Endothelial cell (in vitro differentiated cells): ENCODE measurements around the gene CDK11A. TPM values are rescaled to one million over a fixed set of nuclear protein-coding genes. Genes with fewer than 3 reads are reported as not detected.
A peak's percentile ranks its signal among the peaks of the same experiment; 100 is the strongest.
"Not testable (repeated sequence)": the region's sequence is repeated elsewhere in the genome, so short reads cannot be mapped to it uniquely, and the experiment has no call there.

Source experiments
- DNase-seq: peaks from one replicate; pipeline ENCODE4 v3.0.0; 2021; ENCODE audit warnings: low spot score
- H3K27ac Mint-ChIP-seq: one replicate; pipeline ENCODE4 v1.8.0; 2021; ENCODE audit warnings: mixed read lengths, inconsistent platforms; ENCODE audit not compliant: unreplicated experiment
- H3K27me3 Mint-ChIP-seq: one replicate; pipeline ENCODE4 v1.8.0; 2021; ENCODE audit warnings: mild to moderate bottlenecking, moderate library complexity, mixed read lengths, inconsistent platforms; ENCODE audit not compliant: unreplicated experiment
- H3K36me3 Mint-ChIP-seq: one replicate; pipeline ENCODE4 v1.8.0; 2021; ENCODE audit warnings: mild to moderate bottlenecking, low read depth, mixed read lengths, inconsistent platforms; ENCODE audit not compliant: unreplicated experiment
- H3K4me1 Mint-ChIP-seq: one replicate; pipeline ENCODE4 v1.8.0; 2021; ENCODE audit warnings: mild to moderate bottlenecking, mixed read lengths, inconsistent platforms; ENCODE audit not compliant: unreplicated experiment
- H3K4me3 Mint-ChIP-seq: one replicate; pipeline ENCODE4 v1.8.0; 2021; ENCODE audit warnings: mild to moderate bottlenecking, mixed read lengths, inconsistent platforms; ENCODE audit not compliant: unreplicated experiment
- H3K9me3 Mint-ChIP-seq: one replicate; pipeline ENCODE4 v1.8.0; 2021; ENCODE audit warnings: mixed read lengths, inconsistent platforms; ENCODE audit not compliant: unreplicated experiment
- CTCF ChIP-seq: fragments of 200-600 bp; sonication (generic); IDR thresholded peaks from one replicate; pipeline ENCODE4 v1.5.0; 2021; ENCODE audit warnings: antibody characterized with exemption; ENCODE audit not compliant: unreplicated experiment
- total RNA-seq: library from RNA; stranded (reverse); fragmentation: NEBNext Ultra II Directional; extraction: Animal tissue kit (Norgen Biotek cat#: 25700); gene quantifications from one replicate; pipeline ENCODE4 v1.2.1, GENCODE V29; 2021; ENCODE audit not compliant: unreplicated experiment

CDK11A gene
- total RNA-seq, 1 donor from 2014 or later, result 109 TPM

- TF ChIP-seq CTCF, result peak; percentile 61
- no peak overlapping the region for H3K4me3 Mint-ChIP-seq
- H3K27ac Mint-ChIP-seq, result no peak overlapping the region
- H3K4me1 Mint-ChIP-seq, result peaks cover 24% of the 10 kb centered on the region
- H3K9me3 Mint-ChIP-seq, result no peaks in the 10 kb centered on the region
- H3K27me3 Mint-ChIP-seq, result peaks cover 3% of the 10 kb centered on the region
- H3K36me3 Mint-ChIP-seq, result peaks cover 16% of the 10 kb centered on the region
- peak; percentile 73 for DNase-seq
These were observed 58.3 kb downstream of the CDK11A start for GRCh38 chr1:1665815-1666251.

- DNase-seq, result no peak
- Mint-ChIP-seq H3K36me3 (peaks cover 16% of the 10 kb centered on the region), H3K4me1 (peaks cover 20% of the 10 kb centered on the region), H3K27me3 (peaks cover 3% of the 10 kb centered on the region), H3K4me3 (no peak overlapping the region), H3K27ac (peak overlapping the region; percentile 70), H3K9me3 (no peaks in the 10 kb centered on the region)
- TF ChIP-seq CTCF, result no peak
These were observed 59.0 kb downstream of the CDK11A start for GRCh38 chr1:1664941-1665814.

GRCh38 chr1:1664318-1664717 lies 59.8 kb downstream of the CDK11A start:
- not testable (repeated sequence) for H3K27ac Mint-ChIP-seq, H3K27me3 Mint-ChIP-seq, H3K4me3 Mint-ChIP-seq, H3K9me3 Mint-ChIP-seq, DNase-seq
- H3K4me1 Mint-ChIP-seq, result peaks cover 15% of the 10 kb centered on the region
- peaks cover 12% of the 10 kb centered on the region for H3K36me3 Mint-ChIP-seq

GRCh38 chr1:1662830-1663560 lies 61.2 kb downstream of the CDK11A start:
- Mint-ChIP-seq H3K27ac (peak overlapping the region; percentile 89), H3K4me1 (peaks cover 15% of the 10 kb centered on the region), H3K4me3 (peak overlapping the region; percentile 59)
- H3K36me3 Mint-ChIP-seq, H3K9me3 Mint-ChIP-seq, H3K27me3 Mint-ChIP-seq: not testable (repeated sequence)
- DNase-seq, result peak; percentile 27

GRCh38 chr1:1662392-1662791 lies 61.8 kb downstream of the CDK11A start:
- not testable (repeated sequence) for H3K4me3 Mint-ChIP-seq, H3K9me3 Mint-ChIP-seq, H3K36me3 Mint-ChIP-seq, DNase-seq, H3K27me3 Mint-ChIP-seq
- Mint-ChIP-seq H3K4me1 (peaks cover 15% of the 10 kb centered on the region), H3K27ac (peak overlapping the region; percentile 89)

GRCh38 chr1:1658583-1659549 lies 65.3 kb downstream of the CDK11A start, which contains the start of gene CDK11B:
TSS of gene CDK11B (minus strand) at chr1:1659004. CDS start at chr1:1657485, 1,519 bp downstream.
- peak; percentile 89 for DNase-seq
- Mint-ChIP-seq H3K4me3 (peak within 1 kb of the TSS; percentile 94), H3K36me3 (peaks cover 11% of the 10 kb centered on the region), H3K27ac (peak within 1 kb of the TSS; percentile 98), H3K4me1 (peaks cover 15% of the 10 kb centered on the region)
- H3K9me3 Mint-ChIP-seq, H3K27me3 Mint-ChIP-seq: not testable (repeated sequence)
- TF ChIP-seq CTCF, result peak; percentile 64
